Hindlimb muscle (tissue), 1 donor: ENCODE measurements around the gene TRIM2. TPM values are rescaled to one million over a fixed set of nuclear protein-coding genes. Genes with fewer than 3 reads are reported as not detected.
A peak's percentile ranks its signal among the peaks of the same experiment; 100 is the strongest.
"Not testable (repeated sequence)": the region's sequence is repeated elsewhere in the genome, so short reads cannot be mapped to it uniquely, and the experiment has no call there.

Source experiments
- DNase-seq: peaks from one replicate; pipeline ENCODE4 v3.0.0-alpha.2; 2013
- polyA plus RNA-seq: library from polyadenylated mRNA; unstranded; fragments of 120-200 nt; gene quantifications from one replicate; pipeline ENCODE4 v1.2.1, GENCODE V29; 2013; ENCODE audit not compliant: insufficient read length

The TRIM2 gene
- polyA plus RNA-seq, result 18.7 TPM

DNA sequence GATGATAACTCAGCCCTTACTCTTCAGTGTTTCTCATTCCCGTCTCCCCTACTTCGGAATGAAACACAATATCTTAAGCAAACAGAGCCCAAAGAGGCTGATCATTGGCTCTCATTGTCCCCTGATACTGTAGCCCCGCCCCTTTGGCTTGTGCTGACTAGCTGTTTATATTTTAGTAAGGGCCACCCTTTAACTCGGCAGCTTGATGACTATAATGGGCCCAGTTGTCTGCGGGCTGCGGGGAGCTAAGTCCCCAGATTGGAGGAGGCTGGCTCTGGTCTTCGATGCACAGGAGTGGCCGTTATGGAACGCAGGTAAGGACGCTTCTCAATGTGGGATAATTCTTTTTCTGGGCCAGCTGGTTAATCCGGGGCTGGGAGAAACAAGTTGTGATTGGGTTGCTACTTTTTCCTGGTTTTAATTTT is at the start of gene TRIM2:
Gene TRIM2, plus strand, starts transcription at position 197 of the 425 bp plus-strand sequence. Its CDS starts 88 bp downstream, at position 285.
- peak; percentile 82 for DNase-seq

DNA sequence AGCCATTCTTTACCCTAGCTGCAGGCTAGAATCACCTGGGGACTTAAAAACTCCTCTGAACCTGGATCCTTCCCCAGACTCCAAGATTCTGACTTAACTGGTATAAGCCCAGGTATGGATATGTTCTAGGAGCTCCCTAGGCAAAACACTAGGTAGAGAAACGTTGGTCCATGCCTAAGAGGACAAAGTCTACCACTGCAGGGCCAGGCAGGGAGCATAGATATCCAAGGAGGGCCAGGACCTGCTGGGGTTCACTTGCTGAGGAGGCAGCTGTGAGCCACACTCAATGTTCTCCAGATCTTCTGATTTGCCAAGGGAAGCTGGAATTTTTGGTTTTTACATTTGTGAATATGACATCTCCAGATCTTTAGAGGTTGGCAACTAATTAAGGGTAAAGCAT is 48.6 kb upstream of the TRIM2 start:
- no peak for DNase-seq

DNA sequence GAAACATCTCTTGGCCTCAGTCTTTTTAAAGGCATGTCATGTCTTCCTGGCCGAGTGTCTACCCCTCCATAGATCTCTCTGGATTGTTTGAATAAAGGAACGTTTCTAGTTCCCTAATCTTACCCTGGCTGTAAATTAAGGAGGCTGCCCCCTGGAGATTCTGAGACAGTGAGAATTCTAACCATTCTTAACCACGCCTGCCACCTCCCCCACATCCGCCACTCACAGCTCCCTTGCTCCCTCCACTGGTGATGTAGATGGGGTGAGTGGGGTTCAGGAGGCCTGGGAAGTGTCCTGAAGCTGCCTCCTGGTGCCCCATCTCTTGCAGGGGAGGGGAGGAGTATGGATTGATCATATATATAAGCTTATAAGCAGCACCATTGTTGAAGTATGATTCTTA is 48.0 kb upstream of the TRIM2 start:
- DNase-seq, result no peak

GRCh38 chr4:153156721-153157120 is 47.5 kb upstream of the TRIM2 start:
- DNase-seq, result no peak

DNA sequence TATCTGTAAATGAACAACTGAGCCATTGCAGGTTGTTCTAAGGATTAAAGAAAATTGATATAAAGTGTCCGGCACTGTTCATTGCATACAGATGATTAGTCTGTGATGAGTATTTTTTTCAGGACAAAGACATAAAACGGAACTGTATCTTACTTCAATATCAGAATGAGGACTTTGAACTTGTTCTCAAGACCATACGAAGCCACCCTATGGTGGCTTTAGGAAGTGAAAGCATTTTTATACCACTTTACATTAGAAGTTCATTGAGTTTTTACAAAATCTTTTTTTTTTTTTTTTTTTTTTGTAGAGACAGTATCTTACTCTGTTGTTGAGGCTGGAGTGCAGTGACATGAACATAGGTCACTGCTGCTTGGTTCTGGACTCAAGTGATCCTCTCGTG is 45.2 kb upstream of the TRIM2 start:
- DNase-seq, result no peak

DNA sequence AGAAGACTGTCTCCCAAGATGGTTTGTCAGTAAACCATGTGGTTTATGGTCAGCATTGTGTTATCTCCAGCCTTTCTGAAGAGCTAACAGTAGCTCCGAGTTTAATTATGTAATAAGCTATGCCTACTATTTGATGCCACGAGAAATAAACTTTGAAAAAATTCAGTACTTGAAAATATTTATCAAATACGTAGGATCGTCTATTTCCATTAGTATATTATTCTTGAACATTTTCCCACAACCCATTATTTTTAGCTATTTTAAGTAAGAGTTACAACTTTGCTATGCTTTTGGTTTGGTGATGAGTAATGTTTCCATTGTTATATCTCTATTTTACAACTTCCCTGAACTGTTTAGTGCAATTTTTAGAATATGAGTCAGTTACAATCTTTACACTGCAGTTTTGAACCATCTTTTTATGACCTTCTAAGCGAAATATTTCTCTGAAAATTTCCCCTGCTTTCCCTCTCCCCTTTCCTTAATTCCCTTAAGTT is 44.5 kb upstream of the TRIM2 start:
- no peak for DNase-seq

DNA sequence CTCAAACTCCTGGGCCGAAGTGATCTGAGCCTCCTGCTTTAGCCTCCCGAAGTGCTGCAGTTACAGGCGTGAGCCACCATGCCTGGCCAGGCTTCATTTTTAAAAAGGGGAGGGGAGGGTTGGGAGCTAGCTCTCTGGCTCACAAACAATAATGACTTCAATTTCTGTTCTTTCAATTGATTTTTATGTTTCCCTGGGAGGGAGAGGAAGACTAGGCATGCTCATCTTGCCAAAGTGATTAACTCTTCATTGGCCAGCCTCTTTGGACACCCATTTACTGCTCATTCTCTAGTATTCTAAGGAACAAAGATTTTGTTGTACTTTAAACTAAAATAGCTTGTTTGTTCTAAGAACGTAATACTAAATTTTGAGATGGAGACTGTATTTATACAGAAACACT is 43.4 kb upstream of the TRIM2 start:
- DNase-seq, result no peak

DNA sequence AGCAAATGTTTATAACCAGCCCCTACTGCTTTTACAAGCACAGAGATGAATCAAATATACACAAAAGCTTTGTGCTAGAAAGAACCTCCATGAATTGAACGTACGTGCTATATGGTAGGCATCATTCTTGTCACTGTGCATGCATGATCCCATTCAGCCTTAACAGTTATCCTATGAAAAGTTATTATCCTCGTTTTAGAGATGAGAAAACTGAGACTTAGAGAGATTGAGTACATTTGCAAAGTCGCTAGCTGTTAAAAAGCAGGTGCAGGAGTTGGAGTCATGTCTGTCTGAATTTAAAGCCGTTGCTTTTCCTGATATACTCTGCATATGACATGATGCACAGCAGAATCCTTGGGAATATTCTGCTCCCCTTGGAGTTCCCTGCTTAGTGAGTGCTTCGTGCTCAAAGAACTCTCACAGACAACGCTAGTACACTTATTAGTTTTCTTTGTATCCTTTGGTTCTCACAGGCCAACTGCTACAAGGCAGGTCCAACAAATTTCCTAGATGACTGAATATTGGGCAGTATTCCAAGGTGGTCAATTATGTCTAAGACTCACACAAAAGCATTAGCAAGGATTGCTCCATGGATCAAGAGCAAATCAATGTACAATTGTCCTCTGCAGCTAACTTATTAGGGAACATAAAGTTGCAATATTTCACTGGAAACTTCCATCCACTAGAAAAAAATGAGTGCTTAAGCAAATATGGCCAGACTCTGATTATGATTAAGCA is 42.8 kb upstream of the TRIM2 start:
- no peak for DNase-seq

DNA sequence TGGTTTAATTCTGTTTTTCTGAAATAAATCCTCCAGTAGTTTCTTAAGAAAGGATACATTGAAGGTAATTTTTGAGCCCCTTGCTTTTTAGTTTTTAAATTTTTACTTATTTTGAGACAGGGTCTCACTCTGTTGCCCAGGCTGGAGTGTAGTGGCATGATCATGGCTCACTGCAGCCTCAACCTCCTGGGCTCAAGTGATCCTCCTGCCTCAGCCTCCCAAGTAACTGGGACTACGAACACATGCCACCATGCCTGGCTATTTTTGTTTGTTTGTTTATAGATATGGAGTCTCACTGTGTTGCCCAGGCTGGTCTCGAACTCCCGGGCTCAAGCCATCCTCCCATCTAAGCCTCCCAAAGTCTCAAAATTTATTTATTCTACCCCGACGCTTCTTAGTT is 39.0 kb upstream of the TRIM2 start:
- not testable (repeated sequence) for DNase-seq

- no peak for DNase-seq
Measured at GRCh38 chr4:153166716-153167501, 37.3 kb upstream of the TRIM2 start.

- DNase-seq, result no peak
Measured at GRCh38 chr4:153169776-153170175, 34.5 kb upstream of the TRIM2 start.

DNA sequence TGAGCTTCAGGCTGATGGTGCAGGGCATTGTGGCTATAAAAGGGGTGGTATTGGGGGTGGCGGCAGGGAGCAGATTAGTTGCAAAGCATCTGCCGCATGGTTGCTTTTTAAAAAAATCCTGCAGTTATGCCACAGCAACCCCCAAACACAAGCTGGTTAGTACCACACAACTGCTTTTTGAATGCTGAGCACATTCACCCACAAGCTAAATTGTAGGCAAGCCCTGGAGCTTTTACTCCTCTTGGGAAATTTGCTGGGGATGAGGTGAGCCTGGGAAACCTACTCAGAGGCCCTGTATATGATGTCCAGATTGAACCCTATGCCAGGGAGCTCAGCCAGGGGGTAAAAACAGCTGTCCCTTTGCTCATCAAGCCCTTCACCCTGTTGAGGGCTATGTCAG is 33.8 kb upstream of the TRIM2 start:
- no peak for DNase-seq

DNA sequence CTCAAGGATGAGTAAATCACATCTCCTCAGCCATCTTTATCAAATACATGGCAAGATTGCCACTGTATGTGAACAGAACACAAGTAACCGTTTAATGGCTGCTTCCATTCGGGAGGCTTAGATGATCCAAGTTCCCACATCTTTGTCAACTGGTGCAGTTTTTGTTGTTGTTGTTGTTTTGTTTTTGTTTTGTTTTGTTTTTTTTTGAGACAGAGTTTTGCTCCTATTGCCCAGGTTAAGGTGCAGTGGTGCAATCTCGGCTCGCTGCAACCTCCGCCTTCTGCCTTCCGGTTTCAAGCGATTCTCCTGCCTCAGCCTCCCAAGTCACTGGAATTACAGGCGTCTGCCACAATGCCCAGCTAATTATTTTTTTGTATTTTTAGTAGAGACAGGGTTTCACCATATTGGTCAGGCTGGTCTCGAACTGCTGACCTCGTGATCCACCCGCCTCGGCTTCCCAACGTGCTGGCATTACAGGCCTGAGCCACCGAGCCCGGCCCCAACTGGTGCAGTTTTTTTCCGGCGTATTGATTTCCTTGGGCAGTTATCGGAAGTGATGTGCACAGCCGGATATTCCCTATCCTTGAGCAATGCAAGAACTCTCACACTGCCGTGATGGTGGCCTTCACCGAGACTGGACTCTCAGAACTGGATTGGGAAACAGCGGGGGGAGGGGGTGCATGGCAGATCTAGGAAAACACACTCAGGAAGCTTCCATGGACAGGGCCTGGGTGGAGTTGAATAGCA is 29.2 kb upstream of the TRIM2 start:
- DNase-seq, result no peak

- no peak for DNase-seq
Measured at GRCh38 chr4:153176938-153177337, 27.3 kb upstream of the TRIM2 start.

DNA sequence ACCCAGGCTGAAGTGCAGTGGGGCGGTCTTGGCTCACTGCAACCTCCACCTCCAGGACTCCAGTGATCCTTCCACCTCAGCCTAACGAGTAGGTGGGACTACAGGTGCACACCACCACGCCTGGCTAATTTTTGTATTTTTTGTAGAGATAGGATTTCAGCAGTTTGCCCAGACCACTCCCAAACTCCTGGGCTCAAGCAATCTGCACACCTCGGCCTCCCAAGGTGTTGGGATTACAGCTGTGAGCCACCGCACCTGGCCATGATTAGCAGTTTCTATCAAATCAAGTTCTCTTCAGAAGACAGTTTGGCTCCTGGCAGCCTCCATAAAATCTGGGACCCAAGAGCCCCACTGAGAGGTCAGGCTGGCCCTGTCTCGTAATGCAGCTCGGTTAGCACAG is 26.4 kb upstream of the TRIM2 start:
- no peak for DNase-seq

- no peak for DNase-seq
Measured at GRCh38 chr4:153179100-153179499, 25.1 kb upstream of the TRIM2 start.

DNA sequence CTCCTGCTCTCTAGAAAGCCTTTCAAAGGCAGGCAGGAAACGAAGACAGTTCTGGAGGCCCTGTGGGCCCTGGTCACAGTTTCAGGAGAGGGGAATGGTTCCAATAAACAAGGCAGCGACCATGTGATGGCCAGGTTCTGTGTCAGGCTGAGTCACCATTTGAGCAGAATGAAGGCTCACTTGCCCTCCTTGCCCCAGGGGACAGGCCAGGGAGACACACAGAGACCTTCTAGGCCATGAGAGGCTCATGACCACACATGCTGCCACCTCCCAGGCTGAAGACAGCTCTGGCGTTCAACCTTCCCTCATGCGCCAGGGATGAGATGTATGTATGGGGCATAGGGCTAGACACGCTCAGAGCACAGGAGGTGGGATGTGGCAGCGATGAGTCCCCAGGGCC is 22.9 kb upstream of the TRIM2 start:
- DNase-seq, result no peak

- no peak for DNase-seq
Measured at GRCh38 chr4:153181700-153182099, 22.5 kb upstream of the TRIM2 start.

DNA sequence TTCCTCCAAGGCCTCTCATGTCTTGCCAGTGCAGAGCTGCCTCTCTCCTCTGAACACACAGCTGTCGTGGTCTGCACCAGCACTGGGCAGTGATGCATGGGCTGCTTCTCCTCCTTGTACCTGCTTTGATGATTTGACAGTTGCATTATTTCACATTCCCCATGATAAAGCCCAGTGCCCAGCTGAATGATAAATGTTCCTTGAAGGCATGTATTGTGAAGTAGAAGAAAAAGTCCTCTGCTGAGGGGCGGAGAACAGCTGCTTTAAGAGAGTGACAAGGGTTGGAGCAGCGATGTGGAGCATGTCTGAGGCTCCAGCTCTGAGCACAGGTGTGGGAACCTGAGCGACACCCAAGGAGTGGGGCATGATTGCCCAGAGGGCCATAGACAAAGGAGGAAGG is 21.1 kb upstream of the TRIM2 start:
- DNase-seq, result no peak

DNA sequence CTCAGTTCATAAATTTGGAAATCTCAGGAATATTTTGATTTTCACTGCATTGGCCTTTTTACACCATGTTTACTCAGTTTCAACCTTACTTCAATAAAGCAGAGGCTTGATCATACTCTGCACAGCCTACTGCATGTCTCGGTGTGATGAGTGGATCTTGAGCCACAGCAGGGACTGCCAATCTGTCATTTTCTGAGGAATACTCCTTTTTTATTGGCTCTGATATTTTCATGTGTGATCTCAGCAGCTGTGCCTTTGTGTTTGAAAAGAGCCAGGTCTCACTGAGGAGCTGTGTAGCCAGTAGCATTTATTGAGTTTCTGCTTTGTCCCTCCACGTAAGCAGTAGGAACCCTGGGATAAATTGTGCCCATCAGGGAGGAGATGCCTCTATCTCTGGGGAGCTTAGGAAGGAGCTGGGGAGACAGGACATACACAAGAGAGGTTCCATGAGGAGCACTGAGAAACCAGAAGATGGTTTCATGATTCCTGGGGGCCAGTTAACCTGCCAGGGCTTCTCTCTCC is 18.9 kb upstream of the TRIM2 start:
- DNase-seq, result no peak

DNA sequence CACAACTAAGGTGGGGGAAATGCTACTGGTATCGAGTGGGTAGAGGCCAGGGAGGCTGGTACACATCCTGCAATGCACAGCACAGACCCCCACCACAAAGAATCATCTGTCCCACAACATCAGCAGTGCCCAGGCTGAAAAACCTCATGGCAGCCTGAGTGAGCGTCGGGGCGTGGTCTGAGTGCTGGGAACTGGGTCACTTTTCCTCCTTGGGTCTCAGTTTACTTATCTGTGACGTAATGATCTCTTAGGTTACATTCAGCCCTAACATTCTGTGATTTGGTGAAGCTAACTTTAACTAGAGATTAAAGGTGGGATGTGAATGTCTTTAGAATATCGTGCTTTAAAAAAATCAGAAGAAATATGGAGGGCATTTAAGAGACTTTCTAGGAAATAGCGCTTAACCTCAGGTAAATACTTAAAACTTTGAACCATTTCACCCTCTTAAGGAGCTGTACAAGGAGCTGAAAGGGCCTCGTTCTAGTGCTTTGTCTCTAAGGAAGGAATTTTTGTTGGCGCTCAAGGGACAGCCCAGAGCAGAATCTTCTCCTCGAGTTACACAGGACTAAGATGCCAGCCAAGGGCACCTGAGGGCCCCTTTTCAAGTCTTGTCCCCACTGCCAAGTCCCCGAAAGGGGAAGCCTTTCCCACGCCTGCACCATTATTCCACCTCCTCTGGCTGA is 18.1 kb upstream of the TRIM2 start:
- DNase-seq, result no peak
